Renal cortex interstitium (tissue), 11 donors: ENCODE data around the gene PPARD. TPM values are rescaled to one million over a fixed set of nuclear protein-coding genes. Genes with fewer than 3 reads are reported as not detected.
"Not testable (repeated sequence)": the region's sequence is repeated elsewhere in the genome, so short reads cannot be mapped to it uniquely, and the experiment has no call there.

Source experiments
- DNase-seq, 11 donors: peaks; one replicate each; pipeline ENCODE4 v3.0.0-alpha.2; 2013; ENCODE audit warnings: low read depth in 9 of 11, low spot score in 4 of 11; ENCODE audit errors: extremely low read depth in 1 of 11
- polyA plus RNA-seq, 3 donors: library from polyadenylated mRNA; unstranded; fragments of 120-200 nt; gene quantifications; one replicate each; pipeline ENCODE4 v1.2.1, GENCODE V29; 2013; ENCODE audit not compliant: insufficient read length in 3 of 3

PPARD gene
- polyA plus RNA-seq, 3 donors = 20.1 to 32.3 (median 23.9) TPM

- not testable (repeated sequence) for DNase-seq
Observed at GRCh38 chr6:35332074-35332887, 10.1 kb upstream of the PPARD start.

- no peak for DNase-seq
Observed at GRCh38 chr6:35341557-35341956, 801 bp upstream of the PPARD start.

GRCh38 chr6:35343092-35343834, 905 bp downstream of the PPARD start:
- DNase-seq = no peak

GRCh38 chr6:35343835-35344550, 1.6 kb downstream of the PPARD start:
- no peak for DNase-seq

GRCh38 chr6:35351422-35351821, 9.1 kb downstream of the PPARD start:
- DNase-seq = no peak

- DNase-seq = no peak
Observed at GRCh38 chr6:35352735-35353134, 10.4 kb downstream of the PPARD start.

- DNase-seq = no peak
Observed at GRCh38 chr6:35354361-35355135, 12.2 kb downstream of the PPARD start.

GRCh38 chr6:35356391-35356790, 14.0 kb downstream of the PPARD start:
- DNase-seq = no peak

- DNase-seq = no peak
Observed at GRCh38 chr6:35357677-35358076, 15.3 kb downstream of the PPARD start.

GRCh38 chr6:35358086-35358485, 15.7 kb downstream of the PPARD start:
- DNase-seq = no peak

GRCh38 chr6:35359346-35359743, 17.0 kb downstream of the PPARD start:
- no peak for DNase-seq

- no peak for DNase-seq
Observed at GRCh38 chr6:35359744-35360348, 17.5 kb downstream of the PPARD start.

GRCh38 chr6:35360349-35361138, 18.2 kb downstream of the PPARD start:
- DNase-seq = no peak

GRCh38 chr6:35362200-35362599, 19.8 kb downstream of the PPARD start:
- DNase-seq = no peak

GRCh38 chr6:35363293-35363750, 21.0 kb downstream of the PPARD start:
- peak in 4 of 11 donors; percentile 34 to 60 (median 52) for DNase-seq

- DNase-seq = no peak
Observed at GRCh38 chr6:35365594-35366203, 23.3 kb downstream of the PPARD start.

GRCh38 chr6:35366204-35366596, 23.8 kb downstream of the PPARD start:
- no peak for DNase-seq
